Caco-2 (cell line): Measurements from ENCODE around the gene SYT1. TPM values are rescaled to one million over a fixed set of nuclear protein-coding genes. Genes with fewer than 3 reads are reported as not detected.

ENCODE experiments used
- BruUV-seq: library from RNA; stranded (reverse); fragments of 400-500 nt; replicated peaks from 2 replicates; lab custom pipeline; 2021; lab: Mats Ljungman, UMichigan
- CTCF ChIA-PET: fragments of 300-600 bp; sonication (Branson Sonifier 250); formaldehyde crosslinking; loops from one replicate; lab custom pipeline; 2022; ENCODE audit warnings: antibody characterized with exemption; lab: Charles Lee
- POLR2A ChIA-PET: fragments of 300-600 bp; sonication (Branson Sonifier 250); formaldehyde crosslinking; loops from one replicate; lab custom pipeline; 2022; ENCODE audit warnings: antibody characterized with exemption; lab: Charles Lee
- DNase-seq, 2 experiments: peaks; one replicate each; pipeline versions ENCODE4 v3.0.0 to v3.0.0-alpha.2; 2020 to 2022
- H3K27me3 ChIP-seq: replicated peaks from 2 replicates; pipeline ENCODE4 v1.6.0; 2011; ENCODE audit warnings: low read length; ENCODE audit not compliant: control insufficient read depth, insufficient read depth
- H3K36me3 ChIP-seq: 2 replicates; pipeline ENCODE4 v1.5.1; 2011; ENCODE audit warnings: low read length; ENCODE audit not compliant: control insufficient read depth, insufficient read depth
- H3K4me1 ChIP-seq: fragments of 250-450 bp; sonication (Bioruptor Pico); 2 replicates; pipeline ENCODE4 v1.5.1; 2020; ENCODE audit warnings: mild to moderate bottlenecking
- H3K4me3 ChIP-seq: 2 replicates; pipeline ENCODE4 v1.5.1; 2011; ENCODE audit warnings: low read depth, mild to moderate bottlenecking, control low read depth, low read length
- H3K9me3 ChIP-seq: fragments of 250-450 bp; sonication (Bioruptor Pico); 2 replicates; pipeline ENCODE4 v1.5.1; 2020; ENCODE audit warnings: mild to moderate bottlenecking, moderate library complexity
- H3K27ac Mint-ChIP-seq: one replicate; pipeline ENCODE4 v1.8.0; 2022; ENCODE audit warnings: mixed read lengths; ENCODE audit not compliant: unreplicated experiment
- H3K27me3 Mint-ChIP-seq: one replicate; pipeline ENCODE4 v1.8.0; 2022; ENCODE audit warnings: mixed read lengths; ENCODE audit not compliant: insufficient read depth, unreplicated experiment
- H3K36me3 Mint-ChIP-seq: one replicate; pipeline ENCODE4 v1.8.0; 2022; ENCODE audit warnings: mild to moderate bottlenecking, mixed read lengths; ENCODE audit not compliant: insufficient read depth, unreplicated experiment
- H3K4me1 Mint-ChIP-seq: one replicate; pipeline ENCODE4 v1.8.0; 2022; ENCODE audit warnings: low read depth, mixed read lengths; ENCODE audit not compliant: unreplicated experiment
- H3K4me3 Mint-ChIP-seq: one replicate; pipeline ENCODE4 v1.8.0; 2022; ENCODE audit warnings: mild to moderate bottlenecking, moderate library complexity, mixed read lengths; ENCODE audit not compliant: unreplicated experiment
- H3K9me3 Mint-ChIP-seq: one replicate; pipeline ENCODE4 v1.8.0; 2022; ENCODE audit warnings: mixed read lengths; ENCODE audit not compliant: unreplicated experiment
- CTCF ChIP-seq, 2 experiments: fragments of 200-600 bp in 1 of 2; IDR thresholded peaks; 1 replicate in 1 of 2; 2 replicates in 1 of 2; pipeline versions ENCODE4 v1.5.1 to v1.8.0; 2011 to 2022; ENCODE audit warnings: antibody characterized with exemption in 1 of 2, control low read depth in 1 of 2, inconsistent platforms in 1 of 2, low read depth in 1 of 2, low read length in 1 of 2, mild to moderate bottlenecking in 1 of 2, moderate library complexity in 1 of 2; ENCODE audit not compliant: insufficient read depth in 1 of 2, severe bottlenecking in 1 of 2, unreplicated experiment in 1 of 2
- intact Hi-C: fragments of 100-400 bp; cut with micrococcal nuclease; formaldehyde crosslinking; loops from one replicate; pipeline ENCODE4 v1.10.0; 2022; ENCODE audit not compliant: unreplicated experiment
- total RNA-seq: library from RNA; stranded (reverse); gene quantifications from 2 replicates; pipeline ENCODE4 v1.2.3, GENCODE V29; 2022

The SYT1 gene
- total RNA-seq, 1 experiment from 2014 or later = 0.39 TPM

GRCh38 chr12:79183003-79183402 lies 318.4 kb downstream of the SYT1 start:
- TF ChIP-seq CTCF (IDR thresholded peaks at IDR 0.05; ENCODE audit: insufficient read depth in 1 of 2, low read depth in 1 of 2, low read length in 1 of 2, severe bottlenecking in 1 of 2, unreplicated experiment in 1 of 2) = no peak

DNA sequence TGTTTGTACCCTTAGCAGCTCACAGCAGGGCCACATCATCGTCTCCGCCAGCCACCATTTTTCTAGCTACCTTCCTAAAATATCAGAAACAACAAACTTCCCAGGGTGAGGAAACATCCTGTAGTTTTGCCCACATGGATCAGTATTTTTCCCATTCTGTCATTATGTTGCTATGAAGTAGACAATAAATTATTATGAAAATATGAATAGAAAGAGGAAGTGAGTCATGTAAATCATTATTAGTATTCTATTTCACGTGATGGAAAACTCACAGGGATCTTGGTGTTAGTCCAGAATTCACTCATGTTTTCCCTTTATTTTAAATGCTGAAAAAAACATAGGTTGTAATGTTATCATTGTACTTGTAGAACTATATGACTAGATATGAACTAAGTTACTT lies 319.4 kb downstream of the SYT1 start:
- Mint-ChIP-seq H3K4me1 (no peaks in the 10 kb centered on the region), H3K4me3 (no peak overlapping the region), H3K36me3 (no peaks in the 10 kb centered on the region), H3K9me3 (no peaks in the 10 kb centered on the region), H3K27me3 (no peaks in the 10 kb centered on the region), H3K27ac (no peak overlapping the region)
- intact Hi-C loops = no loop called here
- ChIA-PET POLR2A (no interaction called here), CTCF (no interaction called here)
- H3K4me3 ChIP-seq = no peak overlapping the region
- TF ChIP-seq CTCF (IDR thresholded peaks at IDR 0.05; ENCODE audit: insufficient read depth in 1 of 2, low read depth in 1 of 2, low read length in 1 of 2, severe bottlenecking in 1 of 2, unreplicated experiment in 1 of 2) = no peak
- H3K9me3 ChIP-seq = no peaks in the 10 kb centered on the region
- no TSS peak for BruUV-seq
- DNase-seq = no peak
- no peaks in the 10 kb centered on the region for H3K36me3 ChIP-seq
- no peaks in the 10 kb centered on the region for H3K4me1 ChIP-seq
- no peaks in the 10 kb centered on the region for H3K27me3 ChIP-seq

More at GRCh38 chr12:79183003-79183402, 318.4 kb downstream of the SYT1 start:
- Histone ChIP-seq H3K4me1 (no peaks in the 10 kb centered on the region), H3K27me3 (no peaks in the 10 kb centered on the region), H3K9me3 (no peaks in the 10 kb centered on the region), H3K36me3 (no peaks in the 10 kb centered on the region), H3K4me3 (no peak overlapping the region)
- ChIA-PET CTCF (no interaction called here), POLR2A (no interaction called here)
- no peaks in the 10 kb centered on the region for H3K4me1 Mint-ChIP-seq
- no peaks in the 10 kb centered on the region for H3K27me3 Mint-ChIP-seq
- H3K27ac Mint-ChIP-seq = no peak overlapping the region
- H3K9me3 Mint-ChIP-seq = no peaks in the 10 kb centered on the region
- H3K4me3 Mint-ChIP-seq = no peak overlapping the region
- no peaks in the 10 kb centered on the region for H3K36me3 Mint-ChIP-seq
- intact Hi-C loops = no loop called here
- DNase-seq = no peak
- no TSS peak for BruUV-seq

- no peaks in the 10 kb centered on the region for H3K36me3 Mint-ChIP-seq
These were observed 321.9 kb downstream of the SYT1 start for GRCh38 chr12:79186506-79186905.

More at GRCh38 chr12:79186506-79186905, 321.9 kb downstream of the SYT1 start:
- Mint-ChIP-seq H3K4me3 (no peak overlapping the region), H3K27ac (no peak overlapping the region), H3K27me3 (no peaks in the 10 kb centered on the region), H3K4me1 (no peaks in the 10 kb centered on the region), H3K9me3 (no peaks in the 10 kb centered on the region)
- DNase-seq = no peak
- H3K27me3 ChIP-seq = no peaks in the 10 kb centered on the region
- H3K4me1 ChIP-seq = no peaks in the 10 kb centered on the region
- intact Hi-C loops = no loop called here
- H3K9me3 ChIP-seq = no peaks in the 10 kb centered on the region
- POLR2A ChIA-PET = no interaction called here
- H3K4me3 ChIP-seq = no peak overlapping the region
- H3K36me3 ChIP-seq = no peaks in the 10 kb centered on the region
- CTCF ChIA-PET = no interaction called here
- TF ChIP-seq CTCF (IDR thresholded peaks at IDR 0.05; ENCODE audit: insufficient read depth in 1 of 2, low read depth in 1 of 2, low read length in 1 of 2, severe bottlenecking in 1 of 2, unreplicated experiment in 1 of 2) = no peak
- no TSS peak for BruUV-seq
